Stimulated activated CD8-positive, alpha-beta memory T cell treated with anti-CD3 and anti-CD28 coated beads, Interleukin-4, amount 100 ng/mL, for 1 hour (primary cell): Measurements from ENCODE around the gene C17orf50.

ENCODE experiments used
- DNase-seq, 2 donors: peaks; one replicate each; pipeline ENCODE4 v3.0.0-alpha.2; 2020; ENCODE audit warnings: low read depth in 2 of 2, low spot score in 1 of 2

Gene C17orf50

GRCh38 chr17:35809855-35810461 is 49.3 kb downstream of the C17orf50 start:
- DNase-seq, result no peak

- DNase-seq, result no peak
Observed at GRCh38 chr17:35811759-35812158, 51.1 kb downstream of the C17orf50 start.

GRCh38 chr17:35812456-35812855 is 51.8 kb downstream of the C17orf50 start:
- no peak for DNase-seq
